H1 (cell line): Measurements from ENCODE around the gene FADD. TPM values are rescaled to one million over a fixed set of nuclear protein-coding genes. Genes with fewer than 3 reads are reported as not detected.

Source experiments
- CTCF ChIA-PET: fragments of 300-600 bp; sonication (Branson Sonifier 250); formaldehyde crosslinking; loops from one replicate; lab custom pipeline; 2021; ENCODE audit not compliant: partially characterized antibody; lab: Charles Lee
- POLR2A ChIA-PET: fragments of 300-600 bp; sonication (Branson Sonifier 250); formaldehyde crosslinking; loops from one replicate; lab custom pipeline; 2021; ENCODE audit warnings: inconsistent platforms; ENCODE audit not compliant: partially characterized antibody; lab: Charles Lee
- DNase-seq, 2 experiments: peaks; one replicate each; pipeline versions ENCODE4 v3.0.0 to v3.0.0-alpha.2; 2010 to 2022; ENCODE audit warnings: low spot score in 2 of 2, low read depth in 1 of 2, mixed read lengths in 1 of 2
- FAIRE-seq: peaks from 2 replicates; lab custom pipeline; 2011; peaks lifted over from hg19 to GRCh38; lab: Jason Lieb, UNC
- H2AFZ ChIP-seq: 2 replicates; pipeline ENCODE4 v1.8.1; 2012; ENCODE audit warnings: low read length, inconsistent platforms
- H2AK5ac ChIP-seq: 2 replicates; pipeline ENCODE4 v1.6.1; 2013; ENCODE audit warnings: low read depth, low read length
- H2BK120ac ChIP-seq: replicated peaks from 2 replicates; pipeline ENCODE3; 2013; ENCODE audit warnings: low read depth, low read length, inconsistent platforms
- H2BK12ac ChIP-seq: 2 replicates; pipeline ENCODE4 v1.6.1; 2013; ENCODE audit warnings: low read depth, low read length
- H2BK15ac ChIP-seq: 2 replicates; pipeline ENCODE4 v1.6.1; 2013; ENCODE audit warnings: low read length
- H2BK20ac ChIP-seq: 2 replicates; pipeline ENCODE4 v1.6.1; 2013; ENCODE audit warnings: low read length
- H2BK5ac ChIP-seq: 2 replicates; pipeline ENCODE4 v1.6.1; 2013; ENCODE audit warnings: low read depth, low read length
- H3K14ac ChIP-seq: 2 replicates; pipeline ENCODE4 v1.6.1; 2013; ENCODE audit warnings: inconsistent platforms; ENCODE audit not compliant: insufficient read length
- H3K18ac ChIP-seq: 2 replicates; pipeline ENCODE4 v1.6.1; 2013; ENCODE audit warnings: low read length; ENCODE audit errors: extremely low read depth
- H3K23ac ChIP-seq: 2 replicates; pipeline ENCODE4 v1.6.1; 2013; ENCODE audit warnings: inconsistent platforms; ENCODE audit not compliant: insufficient read length
- H3K23me2 ChIP-seq: 2 replicates; pipeline ENCODE4 v1.6.1; 2013; ENCODE audit warnings: low read depth, low read length
- H3K27ac ChIP-seq: 2 replicates; pipeline ENCODE4 v1.6.1; 2011; ENCODE audit warnings: low read depth, low read length, inconsistent platforms
- H3K27me3 ChIP-seq, 4 experiments: replicated peaks in 1 of 4; 1 replicate in 1 of 4; 2 replicates in 3 of 4; pipeline versions ENCODE4 v1.6.1 to v1.8.1; 2011 to 2013; ENCODE audit warnings: low read length in 3 of 4, mild to moderate bottlenecking in 3 of 4, inconsistent platforms in 2 of 4, mixed read lengths in 2 of 4, moderate library complexity in 1 of 4; ENCODE audit not compliant: control insufficient read depth in 3 of 4, insufficient read depth in 3 of 4; ENCODE audit errors: extremely low read depth in 1 of 4
- H3K36me3 ChIP-seq, 4 experiments: 2 replicates each; pipeline versions ENCODE4 v1.6.1 to v1.8.1; 2011 to 2013; ENCODE audit warnings: mild to moderate bottlenecking in 4 of 4, low read length in 3 of 4, moderate library complexity in 2 of 4, control low read depth in 1 of 4, inconsistent platforms in 1 of 4; ENCODE audit not compliant: insufficient read depth in 4 of 4, control insufficient read depth in 2 of 4
- H3K4ac ChIP-seq: replicated peaks from 2 replicates; pipeline ENCODE3; 2013; ENCODE audit warnings: low read length, low read depth, mixed read lengths, inconsistent platforms; ENCODE audit not compliant: insufficient read length
- H3K4me1 ChIP-seq, 4 experiments: replicated peaks in 1 of 4; 1 replicate in 1 of 4; 2 replicates in 3 of 4; pipeline versions ENCODE4 v1.6.1 to v1.8.1; 2011 to 2013; ENCODE audit warnings: low read length in 3 of 4, inconsistent platforms in 2 of 4, mixed read lengths in 1 of 4; ENCODE audit not compliant: insufficient read depth in 4 of 4, control insufficient read depth in 3 of 4
- H3K4me2 ChIP-seq, 2 experiments: 2 replicates each; pipeline versions ENCODE4 v1.6.1 to v1.8.1; 2011 to 2013; ENCODE audit warnings: low read depth in 2 of 2, low read length in 2 of 2, control low read depth in 1 of 2, inconsistent platforms in 1 of 2, mild to moderate bottlenecking in 1 of 2; ENCODE audit not compliant: insufficient read depth in 1 of 2
- H3K4me3 ChIP-seq, 4 experiments: fragments of 200-600, 300-600 bp in 1 of 4; sonication (generic), shearing (Covaris generic), sonication (Bioruptor Twin) in 1 of 4; 2 replicates each; pipeline versions ENCODE4 v1.5.1 to v1.8.1; 2011 to 2016; ENCODE audit warnings: low read length in 4 of 4, low read depth in 3 of 4, control low read depth in 2 of 4, inconsistent platforms in 2 of 4, mild to moderate bottlenecking in 2 of 4, mixed read lengths in 1 of 4, moderate library complexity in 1 of 4; ENCODE audit not compliant: insufficient read depth in 2 of 4; ENCODE audit errors: extremely low read depth in 1 of 4
- H3K56ac ChIP-seq: replicated peaks from 2 replicates; pipeline ENCODE3; 2013; ENCODE audit warnings: low read depth, mild to moderate bottlenecking, mixed read lengths, low read length, inconsistent platforms; ENCODE audit not compliant: insufficient read length
- H3K79me1 ChIP-seq: 2 replicates; pipeline ENCODE4 v1.6.1; 2013; ENCODE audit warnings: low read depth, low read length, control low read depth
- H3K79me2 ChIP-seq, 2 experiments: 2 replicates each; pipeline versions ENCODE4 v1.6.1 to v1.8.1; 2012 to 2013; ENCODE audit warnings: low read length in 2 of 2, mild to moderate bottlenecking in 2 of 2, inconsistent platforms in 1 of 2; ENCODE audit not compliant: insufficient read depth in 2 of 2, control insufficient read depth in 1 of 2
- H3K9ac ChIP-seq, 4 experiments: replicated peaks in 1 of 4; 1 replicate in 1 of 4; 2 replicates in 3 of 4; pipeline versions ENCODE4 v1.6.1 to v1.8.1; 2011 to 2013; ENCODE audit warnings: low read depth in 3 of 4, low read length in 3 of 4, control low read depth in 2 of 4, mild to moderate bottlenecking in 2 of 4, moderate library complexity in 2 of 4, inconsistent platforms in 1 of 4; ENCODE audit errors: extremely low read depth in 1 of 4
- H3K9me3 ChIP-seq, 2 experiments: 2 replicates each; pipeline versions ENCODE4 v1.6.1 to v1.8.1; 2012 to 2013; ENCODE audit warnings: mild to moderate bottlenecking in 2 of 2, moderate library complexity in 2 of 2, control low read depth in 1 of 2, inconsistent platforms in 1 of 2, low read depth in 1 of 2, low read length in 1 of 2, mixed read lengths in 1 of 2; ENCODE audit not compliant: insufficient read depth in 2 of 2
- H4K20me1 ChIP-seq, 2 experiments: replicated peaks in 1 of 2; 2 replicates each; pipeline versions ENCODE3 to v1.8.1; 2011 to 2013; ENCODE audit warnings: inconsistent platforms in 2 of 2, low read length in 2 of 2, mild to moderate bottlenecking in 1 of 2; ENCODE audit not compliant: insufficient read depth in 2 of 2, control insufficient read depth in 1 of 2
- H4K5ac ChIP-seq: 2 replicates; pipeline ENCODE4 v1.6.1; 2013; ENCODE audit warnings: low read length, low read depth, mixed read lengths, inconsistent platforms; ENCODE audit not compliant: insufficient read length
- H4K8ac ChIP-seq: 2 replicates; pipeline ENCODE4 v1.8.0; 2013; ENCODE audit warnings: mild to moderate bottlenecking, moderate library complexity, low read length, inconsistent platforms; ENCODE audit not compliant: insufficient read depth; ENCODE audit errors: extremely low read depth
- H4K91ac ChIP-seq: replicated peaks from 2 replicates; pipeline ENCODE3; 2013; ENCODE audit warnings: low read length, mixed read lengths, inconsistent platforms; ENCODE audit not compliant: insufficient read length
- CTBP2 ChIP-seq: IDR thresholded peaks from 2 replicates; pipeline ENCODE4 v1.7.0; 2011; ENCODE audit warnings: borderline replicate concordance, mild to moderate bottlenecking, moderate library complexity, mixed read lengths, low read length; ENCODE audit not compliant: insufficient read depth, insufficient read length
- POLR2AphosphoS5 ChIP-seq: IDR thresholded peaks from 2 replicates; pipeline ENCODE4 v1.6.1; 2011; ENCODE audit warnings: low read depth, low read length
- USF2 ChIP-seq: IDR thresholded peaks from 2 replicates; pipeline ENCODE4 v1.6.1; 2011; ENCODE audit warnings: low read length, improper control_type of control experiment
- YY1 ChIP-seq: IDR thresholded peaks from 2 replicates; pipeline ENCODE4 v1.6.1; 2011; ENCODE audit warnings: low read depth, mild to moderate bottlenecking, low read length
- WGBS, 2 experiments: shearing (Covaris generic) in 1 of 2; methylation state at CpG; one replicate each; pipeline versions ENCODE4 v1.1.6 to v1.1.7; 2013 to 2015; ENCODE audit warnings: low lambda C conversion rate in 2 of 2, mixed read lengths in 2 of 2, inconsistent platforms in 1 of 2, low coverage in 1 of 2, missing lambda C conversion rate in 1 of 2; ENCODE audit not compliant: insufficient replicate concordance in 2 of 2, insufficient coverage in 1 of 2, insufficient read length in 1 of 2; ENCODE audit errors: extremely low coverage in 1 of 2, missing lambda C conversion rate in 1 of 2; 5-methylcytosine and 5-hydroxymethylcytosine counted together
- polyA plus RNA-seq, 7 experiments: library from polyadenylated mRNA; depleted of rRNA in 3 of 7; stranded (reverse) in 5 of 7; unstranded in 2 of 7; fragments of >200 nt in 5 of 7; fragments of 200-250 nt in 2 of 7; gene quantifications; 1 replicate in 5 of 7; 2 replicates in 1 of 7; 4 replicates in 1 of 7; pipeline versions ENCODE4 v1.2.1 to v1.2.3, GENCODE V29; 2011 to 2013; ENCODE audit warnings: missing spikeins in 2 of 7, mixed read lengths in 2 of 7
- total RNA-seq: library from RNA; stranded (reverse); fragmentation: NEBNext Ultra II Directional; extraction: Animal tissue kit (Norgen Biotek cat#: 25700); gene quantifications from 2 replicates; pipeline ENCODE4 v1.2.1, GENCODE V29; 2021

Gene FADD
- total and polyA plus RNA-seq, 2 of the 8 experiments (the other 6 are each of a cell fraction or from before 2014, with no cell fraction given) = 29.0 to 43.9 TPM

GRCh38 chr11:70204466-70204799 is 1.3 kb downstream of the FADD start:
- no peak for TF ChIP-seq CTBP2
- no peak for TF ChIP-seq POLR2AphosphoS5
- no peak for TF ChIP-seq YY1
- TF ChIP-seq USF2 = no peak
- H3K23ac ChIP-seq = no peak overlapping the region
- H2BK120ac ChIP-seq = no peak overlapping the region
- H2BK20ac ChIP-seq = no peak overlapping the region
- H3K4me1 ChIP-seq = peaks cover 7 to 17% (median 9%) of the 10 kb centered on the region in 4 experiments
- H3K23me2 ChIP-seq = peaks cover 10% of the 10 kb centered on the region
- H3K14ac ChIP-seq = no peak overlapping the region
- peak overlapping the region; percentile 19; the same call in 1 of the 2 replicates for H3K27ac ChIP-seq
- ChIA-PET POLR2A (interaction anchor here (0.6 to 3.5 kb wide), 10 partner anchors 9 to 257 kb away, joined by 3 to 22 read pairs (median 4); no protein-coding TSS in a partner anchor), CTCF (interaction anchor here (0.5 to 3.5 kb wide), 6 partner anchors 9 to 303 kb away, joined by 3 to 11 read pairs (median 3); no protein-coding TSS in a partner anchor)
- H3K4ac ChIP-seq = no peak overlapping the region
- H3K79me1 ChIP-seq = peaks cover 6% of the 10 kb centered on the region; the same call in 1 of the 2 replicates
- H3K36me3 ChIP-seq = peaks cover 10 to 21% (median 15%) of the 10 kb centered on the region in 4 experiments
- H3K56ac ChIP-seq = no peak overlapping the region
- no peak overlapping the region for H2BK15ac ChIP-seq
- no peak overlapping the region for H3K18ac ChIP-seq
- H4K8ac ChIP-seq = no peak overlapping the region
- FAIRE-seq (no peak), DNase-seq (no peak)
- 0 out of 2 replicates have a peak overlapping the region, but pooled peaks have one; percentile 32 for H2BK12ac ChIP-seq
- H3K27me3 ChIP-seq = no peaks in the 10 kb centered on the region
- H4K20me1 ChIP-seq = peaks cover 21 to 31% of the 10 kb centered on the region in 2 experiments
- 69% methylated on average over 4 of the region's 4 CpGs; no CpG with 5 or more reads in 1 of the 2 experiments for WGBS, 2 experiments
- H3K9ac ChIP-seq = peak overlapping the region in 1 of 4 experiments; percentile 59; a peak in 2 of 7 replicates
- H3K79me2 ChIP-seq = peaks cover 9 to 39% of the 10 kb centered on the region in 2 experiments
- H4K5ac ChIP-seq = no peak overlapping the region
- no peaks in the 10 kb centered on the region for H3K9me3 ChIP-seq
- peak overlapping the region; percentile 70 to 89 for H3K4me2 ChIP-seq
- H2BK5ac ChIP-seq = peak overlapping the region; percentile 97; the same call in 1 of the 2 replicates
- H2AFZ ChIP-seq = no peak overlapping the region
- H2AK5ac ChIP-seq = no peak overlapping the region
- peak overlapping the region; percentile 86 to 90 (median 86) for H3K4me3 ChIP-seq
- H4K91ac ChIP-seq = no peak overlapping the region
